Activated T-cell treated with anti-CD3 and anti-CD28 coated beads, Interleukin-2, amount 50 U/mL, for 48 hours (primary cell): ENCODE measurements around the gene OR1F1.
"Not testable (repeated sequence)": the region's sequence is repeated elsewhere in the genome, so short reads cannot be mapped to it uniquely, and the experiment has no call there.

Source experiments
- DNase-seq, 2 experiments: peaks; one replicate each; pipeline ENCODE4 v3.0.0-alpha.2; 2020

Gene OR1F1

GRCh38 chr16:3205939-3206338 is 17.9 kb downstream of the OR1F1 start:
- DNase-seq = not testable (repeated sequence)

- DNase-seq = no peak
Observed at GRCh38 chr16:3207086-3207953, 19.3 kb downstream of the OR1F1 start.

- DNase-seq = no peak
Observed at GRCh38 chr16:3212006-3212405, 24.0 kb downstream of the OR1F1 start.

- DNase-seq = no peak
Observed at GRCh38 chr16:3212567-3212966, 24.6 kb downstream of the OR1F1 start.

GRCh38 chr16:3214904-3215600 is 27.0 kb downstream of the OR1F1 start:
- peak; percentile 30 to 40 for DNase-seq

- peak; percentile 30 to 47 for DNase-seq
Observed at GRCh38 chr16:3215601-3216262, 27.7 kb downstream of the OR1F1 start.

- no peak for DNase-seq
Observed at GRCh38 chr16:3216263-3216640, 28.2 kb downstream of the OR1F1 start.

GRCh38 chr16:3220839-3221238 is 32.8 kb downstream of the OR1F1 start:
- no peak for DNase-seq

- no peak for DNase-seq
Observed at GRCh38 chr16:3223913-3224515, 36.0 kb downstream of the OR1F1 start.

GRCh38 chr16:3234543-3234856 is 46.5 kb downstream of the OR1F1 start:
- no peak for DNase-seq

- DNase-seq = peak; percentile 94 to 96
Observed at GRCh38 chr16:3234857-3235561, 47.0 kb downstream of the OR1F1 start, which contains the start of gene ZNF200. TSS of gene ZNF200 (minus strand) at chr16:3235158. CDS start at chr16:3233755, 1,403 bp downstream.

GRCh38 chr16:3235856-3236669 is 48.1 kb downstream of the OR1F1 start:
- peak; percentile 27 to 36 for DNase-seq

- no peak for DNase-seq
Observed at GRCh38 chr16:3241761-3242160, 53.8 kb downstream of the OR1F1 start.

- no peak for DNase-seq
Observed at GRCh38 chr16:3242709-3243108, 54.7 kb downstream of the OR1F1 start.

GRCh38 chr16:3243882-3244281 is 55.9 kb downstream of the OR1F1 start:
- DNase-seq = no peak

GRCh38 chr16:3246002-3246401 is 58.0 kb downstream of the OR1F1 start:
- DNase-seq = no peak

- DNase-seq = no peak
Observed at GRCh38 chr16:3246876-3247275, 58.9 kb downstream of the OR1F1 start.

- no peak for DNase-seq
Observed at GRCh38 chr16:3248596-3248995, 60.6 kb downstream of the OR1F1 start.

- DNase-seq = no peak
Observed at GRCh38 chr16:3249020-3249419, 61.0 kb downstream of the OR1F1 start.

- DNase-seq = no peak
Observed at GRCh38 chr16:3249451-3249850, 61.4 kb downstream of the OR1F1 start.

GRCh38 chr16:3252967-3253366 is 65.0 kb downstream of the OR1F1 start:
- no peak for DNase-seq

GRCh38 chr16:3254309-3254708 is 66.3 kb downstream of the OR1F1 start:
- DNase-seq = no peak
